Left forelimb (tissue), 1 donor: ENCODE results near the gene NXN.
"Not testable (repeated sequence)": the region's sequence is repeated elsewhere in the genome, so short reads cannot be mapped to it uniquely, and the experiment has no call there.

ENCODE experiments used
- DNase-seq: peaks from one replicate; pipeline ENCODE4 v3.0.0-alpha.2; 2018; ENCODE audit warnings: low spot score

NXN gene

DNA sequence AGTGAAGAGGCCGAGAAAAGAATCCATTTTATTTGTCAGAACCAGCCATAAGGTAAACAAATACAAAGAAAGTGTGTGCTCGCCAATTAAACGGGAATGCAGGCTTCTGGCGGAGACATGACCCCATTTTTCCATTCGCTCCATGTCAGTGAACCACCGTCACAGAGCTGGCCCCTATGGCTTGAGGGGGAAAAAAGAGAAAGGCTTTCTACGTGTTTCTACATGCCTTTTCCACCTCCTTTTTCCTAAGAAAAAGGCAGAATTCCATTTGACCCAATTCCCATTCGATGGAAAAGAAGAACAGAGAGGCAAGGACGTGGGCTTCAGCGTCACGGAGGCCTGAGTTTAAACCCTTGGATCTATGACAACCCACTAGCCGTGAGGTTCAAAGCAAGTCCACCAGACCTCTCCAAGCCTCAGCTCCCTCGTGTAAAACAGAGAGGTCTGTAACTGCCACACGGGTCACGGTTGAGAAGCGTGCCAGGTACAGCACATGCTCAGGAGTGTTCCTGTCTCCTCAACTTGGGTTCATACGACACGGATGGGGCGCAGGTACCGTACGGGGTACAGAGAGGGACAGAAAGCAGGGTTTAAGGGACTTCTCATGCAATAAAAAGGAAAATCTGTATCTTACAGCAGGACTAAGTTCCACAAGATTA lies 91.9 kb downstream of the NXN start:
- no peak for DNase-seq

DNA sequence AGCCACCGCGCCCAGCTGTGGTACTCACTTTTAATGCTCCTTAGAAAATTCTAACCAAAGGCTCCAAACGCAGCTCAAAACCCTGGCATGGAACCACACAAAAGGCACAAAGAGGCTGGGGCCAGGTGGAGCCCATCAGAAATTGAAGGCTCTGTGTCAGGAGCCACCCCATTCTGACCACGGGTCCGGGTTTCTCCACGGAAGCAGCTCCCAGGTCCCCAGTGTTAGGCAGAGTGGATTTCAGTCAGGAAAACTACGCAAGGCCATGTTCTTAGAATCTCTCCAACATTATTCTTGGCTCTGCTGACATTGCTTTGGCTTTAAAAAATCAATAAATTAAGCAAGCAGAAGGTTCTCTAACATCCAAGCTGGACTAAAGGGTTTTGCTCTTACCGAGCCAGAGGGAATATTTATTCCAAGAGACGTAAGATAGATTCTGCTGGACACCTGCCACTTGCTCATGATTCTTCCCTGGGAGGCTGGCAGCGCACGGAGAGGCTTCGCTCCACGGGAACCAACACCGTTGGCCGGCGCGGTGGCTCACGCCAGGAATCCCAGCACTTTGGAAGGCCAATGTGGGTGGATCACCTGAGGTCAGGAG lies 93.5 kb downstream of the NXN start:
- peak; percentile 74 for DNase-seq

DNA sequence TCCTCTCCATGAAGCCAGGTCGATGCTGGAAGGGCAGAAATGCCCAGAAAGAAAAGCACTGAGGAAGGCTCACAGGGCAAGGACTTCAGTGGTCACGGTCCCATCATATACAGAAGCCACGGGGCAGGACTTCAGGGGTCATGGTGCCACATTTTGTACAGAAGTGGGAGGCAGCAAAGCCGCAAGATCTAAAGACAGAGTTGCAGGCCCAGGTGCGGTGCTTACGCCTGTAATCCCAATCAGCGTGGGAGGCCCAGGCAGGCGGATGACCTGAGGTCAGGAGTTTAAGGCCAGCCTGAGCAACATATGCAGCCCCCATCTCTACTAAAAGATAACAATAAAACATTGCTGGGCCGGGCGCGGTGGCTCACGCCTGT lies 96.0 kb downstream of the NXN start:
- no peak for DNase-seq

DNA sequence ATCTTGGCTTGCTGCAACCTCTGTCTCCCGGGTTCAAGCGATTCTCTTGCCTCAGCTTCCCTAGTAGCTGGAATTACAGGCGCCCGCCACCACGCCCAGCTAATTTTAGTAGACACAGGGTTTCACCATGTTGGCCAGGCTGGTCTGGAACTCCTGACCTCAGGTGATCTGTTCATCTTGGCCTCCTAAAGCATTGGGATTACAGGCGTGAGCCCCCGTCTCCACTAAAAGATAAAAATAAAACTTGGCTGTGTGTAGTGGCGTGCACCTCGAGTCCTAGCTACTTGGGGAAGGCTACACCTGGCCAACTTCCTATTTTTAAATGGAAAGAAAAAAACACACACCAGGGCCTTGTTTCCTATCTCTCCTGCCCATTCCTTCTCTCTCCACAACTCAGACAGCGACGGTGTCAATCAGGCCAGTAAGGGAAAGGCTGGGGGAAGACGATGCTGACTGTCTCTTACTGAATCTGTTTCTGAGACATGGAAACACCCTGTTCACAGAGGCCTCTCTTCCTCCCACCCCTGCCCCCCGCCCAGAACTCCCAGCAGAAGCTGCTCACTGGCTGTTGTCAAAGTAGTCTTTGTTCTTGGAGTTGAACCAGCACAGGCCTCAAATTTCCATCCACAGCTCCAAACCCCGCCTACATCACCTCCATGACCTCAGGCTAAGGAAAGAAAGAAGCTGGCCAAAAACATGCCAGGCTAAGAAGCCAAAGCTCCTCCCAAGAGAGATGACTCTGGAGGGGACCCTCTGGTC lies 96.6 kb downstream of the NXN start:
- no peak for DNase-seq

GRCh38 chr17:881778-882177 lies 97.8 kb downstream of the NXN start:
- no peak for DNase-seq

GRCh38 chr17:880443-881269 lies 98.9 kb downstream of the NXN start:
- no peak for DNase-seq

- DNase-seq: no peak
Observed at GRCh38 chr17:879546-880442, 99.8 kb downstream of the NXN start.

DNA sequence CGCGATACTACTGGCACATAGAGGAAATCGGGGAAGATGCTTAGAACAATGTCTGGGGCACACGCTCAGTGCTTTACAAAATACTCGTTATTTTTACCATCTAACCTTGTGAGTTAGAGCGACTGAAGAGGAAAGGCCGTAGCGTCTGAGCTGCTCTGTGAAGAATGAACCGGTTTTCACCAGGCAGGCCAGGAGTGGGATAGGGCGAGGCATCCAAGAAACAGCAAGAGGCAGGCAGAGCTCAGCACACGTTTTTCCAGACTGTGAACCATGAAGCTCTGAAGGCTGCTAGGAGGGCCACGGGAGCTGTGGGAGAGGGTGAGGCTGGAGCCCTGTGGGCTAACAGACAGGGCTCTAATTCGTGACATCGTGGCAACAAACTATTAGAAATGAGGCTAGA lies 101.9 kb downstream of the NXN start:
- DNase-seq: no peak

GRCh38 chr17:876272-876671 lies 103.3 kb downstream of the NXN start:
- DNase-seq: no peak

GRCh38 chr17:874590-874989 lies 105.0 kb downstream of the NXN start:
- not testable (repeated sequence) for DNase-seq

DNA sequence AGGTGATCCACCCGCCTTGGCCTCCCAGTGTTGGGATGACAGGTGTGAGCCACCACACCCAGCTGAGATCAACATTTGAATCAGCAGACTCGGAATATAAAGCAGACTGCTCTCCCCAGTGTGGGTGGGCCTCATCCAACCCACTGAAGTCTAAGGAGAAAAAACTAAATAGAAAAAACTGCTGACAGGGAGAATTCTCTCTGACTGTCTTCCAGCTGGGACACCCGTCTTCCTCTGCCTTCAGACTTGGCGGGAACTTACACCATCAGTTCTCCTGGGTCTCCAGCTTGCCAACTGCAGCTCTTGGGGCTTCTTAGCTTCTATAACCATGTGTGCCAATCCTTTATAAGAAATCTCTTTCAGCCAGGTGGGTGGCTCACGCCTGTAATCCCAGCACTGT lies 106.7 kb downstream of the NXN start:
- DNase-seq: no peak

DNA sequence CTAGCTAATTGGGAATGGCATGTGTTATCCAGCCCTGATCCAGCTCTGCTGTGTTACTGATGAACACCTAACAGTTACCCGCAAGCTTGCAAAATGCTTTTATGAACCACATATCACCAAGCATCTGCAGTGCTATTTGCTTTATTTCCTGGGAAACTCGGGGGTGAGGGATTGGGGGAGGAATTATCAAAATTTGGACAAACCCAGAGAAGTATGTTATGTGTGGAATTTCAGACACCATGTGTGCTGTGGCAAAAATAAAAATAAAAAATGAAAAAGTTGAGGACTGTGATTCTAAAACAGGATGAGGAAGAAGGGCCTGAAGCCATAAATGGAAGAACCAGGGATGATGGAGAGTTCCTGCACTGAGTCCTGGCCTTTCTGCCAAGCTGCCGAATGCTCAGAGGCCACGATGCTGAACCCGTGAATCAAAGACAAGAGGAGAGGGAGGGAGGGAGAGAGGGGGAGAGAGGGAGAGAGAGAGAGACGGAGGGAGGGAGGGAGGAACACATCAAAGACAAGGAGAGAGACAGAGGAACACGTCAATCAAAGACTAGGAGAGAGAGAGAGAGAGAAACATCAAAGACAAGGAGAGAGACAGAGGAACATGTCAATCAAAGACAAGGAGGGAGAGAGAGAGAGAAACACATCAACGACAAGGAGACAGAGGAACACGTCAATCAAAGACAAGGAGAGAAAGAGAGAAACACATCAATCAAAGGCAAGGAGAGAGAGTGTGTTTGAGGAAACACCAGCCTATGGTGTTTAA lies 107.6 kb downstream of the NXN start:
- DNase-seq: no peak

DNA sequence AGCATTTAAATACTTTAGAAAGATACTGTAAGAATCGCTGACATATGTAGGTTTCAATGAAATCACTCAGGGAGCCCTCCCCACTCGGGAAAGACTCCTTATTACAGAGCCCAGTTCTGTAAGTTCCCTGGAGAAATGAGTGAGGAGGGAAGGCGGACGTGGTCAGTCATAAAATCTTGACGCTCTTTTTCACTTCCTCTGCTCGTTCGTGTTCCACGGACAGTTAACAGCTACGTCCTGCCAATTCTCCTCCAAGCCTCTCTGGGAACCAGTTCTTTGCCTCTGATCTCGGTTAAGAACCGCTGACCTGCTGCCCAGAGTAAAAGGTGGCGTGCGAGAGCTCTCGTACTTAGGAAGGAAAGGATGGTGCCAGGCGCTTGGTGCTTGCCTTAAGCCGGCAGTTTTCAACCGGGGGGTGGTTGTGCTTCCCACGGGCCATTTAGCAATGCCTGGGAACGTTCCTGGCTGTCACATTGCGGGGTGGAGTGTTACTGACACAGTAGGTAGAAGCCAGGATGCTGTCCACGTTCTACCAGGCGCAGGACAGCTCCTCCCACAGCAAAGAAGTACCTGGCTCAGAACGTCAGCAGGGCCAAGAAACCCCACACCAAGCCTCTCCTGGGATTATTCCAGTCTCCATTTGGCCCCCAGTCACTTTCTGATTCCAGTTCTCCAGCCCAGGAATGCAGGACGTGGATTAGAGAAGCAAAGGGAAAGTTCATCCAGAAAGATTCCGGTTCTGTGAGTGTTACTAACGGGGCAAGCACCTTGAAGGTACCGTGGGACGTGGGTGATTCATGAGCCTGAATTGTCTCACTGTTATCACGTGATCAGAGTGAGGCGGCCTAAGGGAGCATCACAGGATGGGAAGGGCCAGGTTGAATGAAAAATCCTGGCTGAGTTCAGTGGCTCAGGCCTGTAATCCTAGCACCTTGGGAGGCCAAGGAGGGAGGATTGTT lies 109.7 kb downstream of the NXN start:
- DNase-seq: peak; percentile 75

GRCh38 chr17:869086-869485 lies 110.5 kb downstream of the NXN start:
- peak; percentile 68 for DNase-seq

DNA sequence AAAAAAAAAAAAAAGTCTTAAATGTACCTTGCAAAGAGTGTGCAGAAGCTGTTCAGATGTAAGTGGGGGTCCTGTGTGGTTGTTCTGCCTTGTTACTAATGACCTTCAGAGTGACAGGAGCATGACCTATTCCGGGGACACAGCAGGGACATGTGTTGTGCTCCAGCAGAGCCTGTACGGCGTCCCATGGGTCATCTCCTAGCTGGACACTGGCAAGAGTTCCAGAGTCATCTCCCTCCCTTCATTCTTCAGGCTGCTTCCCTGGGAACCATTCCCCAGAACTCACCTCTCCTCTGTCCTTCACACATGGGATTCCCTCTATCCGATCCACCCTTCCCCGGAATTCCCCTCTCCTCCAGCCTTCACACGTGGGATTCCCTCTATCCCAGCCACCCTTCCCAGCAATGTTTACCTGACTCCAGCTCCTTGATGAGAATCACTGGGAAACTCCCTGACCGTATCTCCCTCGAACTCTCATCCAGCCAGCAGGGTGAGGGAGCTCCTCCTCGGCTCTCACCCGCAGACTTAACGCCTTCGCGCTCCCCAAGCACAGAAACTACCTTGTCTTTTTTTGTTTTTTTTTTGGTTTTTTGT lies 111.6 kb downstream of the NXN start:
- DNase-seq: no peak

DNA sequence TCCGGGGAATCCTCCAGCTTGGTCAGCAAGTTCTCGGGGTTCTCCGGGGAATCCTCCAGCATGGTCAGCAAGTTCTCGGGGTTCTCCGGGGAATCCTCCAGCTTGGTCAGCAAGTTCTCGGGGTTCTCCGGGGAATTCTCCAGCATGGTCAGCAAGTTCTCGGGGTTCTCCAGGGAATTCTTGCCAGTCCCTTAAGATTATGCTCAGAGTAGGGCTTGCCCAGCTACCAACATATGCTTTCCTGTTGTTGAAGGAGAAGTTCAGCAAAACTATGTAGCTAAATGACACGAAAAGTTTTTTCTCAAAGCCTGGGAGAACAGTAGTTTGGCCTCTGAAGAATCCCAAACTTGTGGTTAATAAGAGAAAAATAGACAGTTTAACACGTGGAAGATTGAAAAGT lies 112.3 kb downstream of the NXN start:
- not testable (repeated sequence) for DNase-seq

- no peak for DNase-seq
Observed at GRCh38 chr17:866568-867103, 112.9 kb downstream of the NXN start.

DNA sequence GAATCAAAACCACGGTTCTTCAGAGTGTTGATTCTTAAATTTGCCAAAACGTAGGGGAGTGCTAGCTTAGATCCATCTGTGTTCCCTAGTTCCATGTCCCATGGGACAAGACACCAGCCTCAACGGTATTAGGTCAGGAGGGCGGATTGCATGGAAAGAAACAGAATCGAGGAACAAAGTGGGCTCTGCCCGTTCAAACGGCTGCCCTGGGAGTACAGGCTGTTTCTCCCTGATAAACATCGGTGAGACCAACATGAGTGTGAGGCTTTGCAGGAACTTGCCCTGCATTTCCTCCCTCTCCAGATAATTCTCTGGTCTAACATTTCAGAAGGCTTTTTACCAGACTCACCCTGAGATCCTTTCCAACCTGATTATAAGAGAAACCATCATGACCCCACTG lies 115.3 kb downstream of the NXN start:
- DNase-seq: no peak

GRCh38 chr17:863880-864279 lies 115.7 kb downstream of the NXN start:
- no peak for DNase-seq
